A549 (cell line): Measurements from ENCODE around the gene C2orf72. TPM values are rescaled to one million over a fixed set of nuclear protein-coding genes. Genes with fewer than 3 reads are reported as not detected.
"Not testable (repeated sequence)": the region's sequence is repeated elsewhere in the genome, so short reads cannot be mapped to it uniquely, and the experiment has no call there.

Experiments
- ATAC-seq, 2 experiments: fragments of 200-7000 bp in 1 of 2; fragments of >200 bp in 1 of 2; cut with Nextera tagmentation in 1 of 2; cut with Tn5 transposase in 1 of 2; 3 replicates each; pipeline versions ENCODE4 v1.8.0 to v1.9.1; 2018 to 2020; ENCODE audit warnings: mild to moderate bottlenecking in 1 of 2, moderate library complexity in 1 of 2
- CTCF ChIA-PET: fragments of 300-600 bp; sonication (Branson Sonifier 250); formaldehyde crosslinking; extraction: SDS; loops from one replicate; lab custom pipeline; 2021; ENCODE audit warnings: antibody characterized with exemption, inconsistent platforms; lab: Yijun Ruan, JAX
- POLR2A ChIA-PET: fragments of 350-600 bp; formaldehyde crosslinking; extraction: SDS; loops from one replicate; lab custom pipeline; 2021; ENCODE audit warnings: antibody characterized with exemption, inconsistent platforms; lab: Yijun Ruan, JAX
- DNase-seq, 2 experiments: peaks; one replicate each; pipeline versions ENCODE4 v3.0.0 to v3.0.0-alpha.2; 2011 to 2016; ENCODE audit warnings: low read depth in 1 of 2, low spot score in 1 of 2
- FAIRE-seq: peaks from 2 replicates; lab custom pipeline; 2011; peaks lifted over from hg19 to GRCh38; lab: Jason Lieb, UNC
- H3K27ac ChIP-seq, 2 experiments: fragments of >200 bp; sonication (Bioruptor Twin); formaldehyde crosslinking; 3 replicates each; pipeline ENCODE4 v1.5.1; 2016 to 2017
- H3K4me1 ChIP-seq: fragments of >200 bp; sonication (Bioruptor Twin); formaldehyde crosslinking; 3 replicates; pipeline ENCODE4 v1.6.1; 2016
- H3K4me2 ChIP-seq: fragments of >200 bp; sonication (Bioruptor Twin); formaldehyde crosslinking; 3 replicates; pipeline ENCODE4 v1.6.1; 2016
- H3K4me3 ChIP-seq: fragments of >200 bp; sonication (Bioruptor Twin); formaldehyde crosslinking; 3 replicates; pipeline ENCODE4 v1.5.1; 2016
- H3K9me3 ChIP-seq: fragments of >200 bp; sonication (Bioruptor Twin); formaldehyde crosslinking; 3 replicates; pipeline ENCODE4 v1.6.1; 2016
- ATOH8 ChIP-seq: fragments of 250-450 bp; sonication (Bioruptor Pico); IDR thresholded peaks from 2 replicates; pipeline ENCODE4 v1.5.0; 2020; ENCODE audit warnings: low read depth, mild to moderate bottlenecking, moderate library complexity
- CBX2 ChIP-seq: fragments of 200-600 bp; sonication (generic); IDR thresholded peaks from 2 replicates; pipeline ENCODE4 v1.6.1; 2016; ENCODE audit warnings: low read depth, mild to moderate bottlenecking, borderline replicate concordance
- CHD2 ChIP-seq: fragments of 150-350 bp; IDR thresholded peaks from 2 replicates; pipeline ENCODE4 v1.6.1; 2014; ENCODE audit warnings: low read length; ENCODE audit not compliant: partially characterized antibody
- EHF ChIP-seq: fragments of 250-450 bp; sonication (Bioruptor Pico); IDR thresholded peaks from 2 replicates; pipeline ENCODE4 v1.5.0; 2020; ENCODE audit warnings: mild to moderate bottlenecking
- EP300 ChIP-seq, 2 experiments: fragments of >200 bp; sonication (Bioruptor Twin); formaldehyde crosslinking; IDR thresholded peaks; 2 replicates in 1 of 2; 3 replicates in 1 of 2; pipeline ENCODE4 v1.6.1; 2016 to 2017
- GATA3 ChIP-seq: IDR thresholded peaks from 2 replicates; pipeline ENCODE4 v1.6.1; 2012; ENCODE audit warnings: borderline replicate concordance
- HDAC2 ChIP-seq: fragments of 200-600 bp; sonication (generic); IDR thresholded peaks from 2 replicates; pipeline ENCODE4 v1.6.1; 2016
- HEYL ChIP-seq: fragments of 250-450 bp; sonication (Bioruptor Pico); IDR thresholded peaks from 2 replicates; pipeline ENCODE4 v1.8.0; 2021; ENCODE audit warnings: mild to moderate bottlenecking, moderate library complexity
- JUN ChIP-seq, 2 experiments: fragments of >200 bp; sonication (Bioruptor Twin); formaldehyde crosslinking; IDR thresholded peaks; 2 replicates in 1 of 2; 3 replicates in 1 of 2; pipeline ENCODE4 v1.6.1; 2016 to 2017
- JUNB ChIP-seq: fragments of >200 bp; sonication (Bioruptor Twin); formaldehyde crosslinking; IDR thresholded peaks from 2 replicates; pipeline ENCODE4 v1.6.1; 2016
- KDM1A ChIP-seq: fragments of 200-600 bp; sonication (generic); IDR thresholded peaks from 2 replicates; pipeline ENCODE4 v1.6.1; 2016; ENCODE audit warnings: low read depth, mild to moderate bottlenecking
- KDM5A ChIP-seq: fragments of 200-600 bp; sonication (generic); IDR thresholded peaks from 2 replicates; pipeline ENCODE4 v1.6.1; 2016; ENCODE audit warnings: antibody characterized with exemption, mild to moderate bottlenecking
- NR3C1 ChIP-seq: fragments of >200 bp; sonication (Bioruptor Twin); formaldehyde crosslinking; IDR thresholded peaks from 3 replicates; pipeline ENCODE4 v1.6.1; 2017
- PHF8 ChIP-seq: fragments of 200-600 bp; sonication (generic); IDR thresholded peaks from 2 replicates; pipeline ENCODE4 v1.6.1; 2016; ENCODE audit warnings: low read depth, mild to moderate bottlenecking, antibody characterized with exemption, moderate library complexity, borderline replicate concordance
- RARB ChIP-seq: fragments of 250-450 bp; sonication (Bioruptor Pico); IDR thresholded peaks from 2 replicates; pipeline ENCODE4 v1.8.0; 2021; ENCODE audit warnings: mild to moderate bottlenecking, moderate library complexity
- RCOR1 ChIP-seq: fragments of 150-350 bp; IDR thresholded peaks from 2 replicates; pipeline ENCODE4 v1.6.1; 2014; ENCODE audit warnings: antibody characterized with exemption, low read length, low read depth
- SMC3 ChIP-seq: fragments of >200 bp; sonication (Bioruptor Twin); formaldehyde crosslinking; IDR thresholded peaks from 3 replicates; pipeline ENCODE4 v1.6.1; 2018; ENCODE audit warnings: inconsistent platforms
- USF2 ChIP-seq: fragments of 450-650 bp; IDR thresholded peaks from 2 replicates; pipeline ENCODE4 v1.6.1; 2014; ENCODE audit warnings: antibody characterized with exemption
- ZNF302 ChIP-seq: fragments of 250-450 bp; sonication (Bioruptor Pico); IDR thresholded peaks from 2 replicates; pipeline ENCODE4 v1.9.0; 2021; ENCODE audit warnings: inconsistent platforms, mild to moderate bottlenecking, moderate library complexity
- ZSCAN20 ChIP-seq: fragments of 250-450 bp; sonication (Bioruptor Pico); IDR thresholded peaks from 2 replicates; pipeline ENCODE4 v1.8.0; 2022; ENCODE audit warnings: mild to moderate bottlenecking, moderate library complexity
- WGBS: methylation state at CpG from one replicate; pipeline ENCODE4 v1.1.6; 2017; ENCODE audit errors: missing lambda C conversion rate; 5-methylcytosine and 5-hydroxymethylcytosine counted together
- polyA plus RNA-seq, 4 experiments: library from polyadenylated mRNA; depleted of rRNA in 3 of 4; stranded (reverse); fragments of >200 nt; fragmentation: RNase III in 1 of 4; extraction: RNeasy Plus Mini Kit Qiagen cat#74134 plus additional on column Dnase treatment in 1 of 4; gene quantifications; 2 replicates in 3 of 4; 3 replicates in 1 of 4; pipeline ENCODE4 v1.2.3, GENCODE V29; 2011 to 2017
- TF ChIP-seq, protein P1 (sequence below): IDR thresholded peaks from 2 replicates; pipeline ENCODE4 v1.6.1; 2012; ENCODE audit warnings: low read depth, borderline replicate concordance

Gene C2orf72
- polyA plus RNA-seq, 2 of the 4 experiments (the other 2 are of a cell fraction): 4.9 to 7.4 TPM

- FAIRE-seq (no peak), DNase-seq (no peak), ATAC-seq (no peak)
- ChIA-PET POLR2A (no interaction called here), CTCF (interaction anchor here (1.3 kb wide), 1 partner anchor 10 kb away, joined by 7 read pairs; no protein-coding TSS in a partner anchor)
- 81% methylated on average over 3 of the region's 3 CpGs for WGBS
- peaks cover 27% of the 10 kb centered on the region for H3K4me1 ChIP-seq
- H3K4me2 ChIP-seq: no peak overlapping the region
- TF ChIP-seq PHF8: no peak
- TF ChIP-seq, protein P1, sequence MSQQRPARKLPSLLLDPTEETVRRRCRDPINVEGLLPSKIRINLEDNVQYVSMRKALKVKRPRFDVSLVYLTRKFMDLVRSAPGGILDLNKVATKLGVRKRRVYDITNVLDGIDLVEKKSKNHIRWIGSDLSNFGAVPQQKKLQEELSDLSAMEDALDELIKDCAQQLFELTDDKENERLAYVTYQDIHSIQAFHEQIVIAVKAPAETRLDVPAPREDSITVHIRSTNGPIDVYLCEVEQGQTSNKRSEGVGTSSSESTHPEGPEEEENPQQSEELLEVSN: no peak
- TF ChIP-seq HDAC2: no peak
- TF ChIP-seq KDM1A: no peak
- no peak for TF ChIP-seq JUNB
- TF ChIP-seq USF2: no peak
- TF ChIP-seq HEYL (CRISPR knock-in tag): no peak
- no peak for TF ChIP-seq RCOR1
- TF ChIP-seq RARB (CRISPR knock-in tag): no peak
- no peak for TF ChIP-seq GATA3
- TF ChIP-seq JUN (IDR thresholded peaks at IDR 0.05): no peak
- TF ChIP-seq ZSCAN20: no peak
- no peak for TF ChIP-seq EHF (CRISPR knock-in tag)
- H3K27ac ChIP-seq: no peak overlapping the region
- no peak overlapping the region for H3K4me3 ChIP-seq
- H3K9me3 ChIP-seq: no peaks in the 10 kb centered on the region
These were observed 25.5 kb downstream of the C2orf72 start for GRCh38 chr2:231062776-231063175.

DNA sequence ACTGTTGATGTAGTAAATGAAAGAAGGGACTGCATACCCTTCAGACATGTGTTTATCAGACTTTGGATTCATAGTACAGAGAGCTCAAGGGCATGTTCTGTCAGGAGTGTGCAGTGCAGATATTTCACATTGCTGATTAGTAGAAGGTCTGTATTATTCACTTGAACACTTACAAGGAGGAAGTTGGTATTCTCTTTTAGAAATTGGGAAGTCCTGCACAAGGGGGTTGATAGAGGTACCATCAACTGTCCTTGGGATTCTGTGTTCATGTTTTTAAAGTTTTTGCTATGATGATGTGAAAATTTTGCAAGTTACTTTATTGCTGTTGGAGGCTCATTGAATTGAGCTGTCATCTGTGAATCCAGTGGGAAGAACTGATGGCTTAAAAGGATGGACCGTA, 26.0 kb downstream of the C2orf72 start:
- Histone ChIP-seq H3K27ac (no peak overlapping the region), H3K9me3 (no peaks in the 10 kb centered on the region), H3K4me2 (no peak overlapping the region), H3K4me3 (no peak overlapping the region), H3K4me1 (peaks cover 27% of the 10 kb centered on the region)
- DNase-seq (no peak), FAIRE-seq (no peak), ATAC-seq (no peak)
- CTCF ChIA-PET: interaction anchor here (0.9 to 1.3 kb wide), 2 partner anchors 10 to 18 kb away, joined by 3 to 7 read pairs; no protein-coding TSS in a partner anchor
- 94% methylated on average over 1 of the region's 1 CpG for WGBS
- POLR2A ChIA-PET: no interaction called here
- TF ChIP-seq SMC3: no peak
- TF ChIP-seq NR3C1: no peak
- no peak for TF ChIP-seq EHF (CRISPR knock-in tag)
- no peak for TF ChIP-seq CHD2

- WGBS: 92% methylated on average over 1 of the region's 1 CpG
- Histone ChIP-seq H3K27ac (no peak overlapping the region), H3K9me3 (no peaks in the 10 kb centered on the region), H3K4me1 (peaks cover 23% of the 10 kb centered on the region), H3K4me2 (no peak overlapping the region), H3K4me3 (no peak overlapping the region)
- ChIA-PET POLR2A (no interaction called here), CTCF (interaction anchor here (1.6 to 2.0 kb wide), 2 partner anchors 9 to 13 kb away, joined by 6 to 7 read pairs; partner anchors contain the start of gene PSMD1)
- TF ChIP-seq ATOH8 (CRISPR knock-in tag): no peak
- TF ChIP-seq KDM5A: no peak
- no peak for TF ChIP-seq CBX2
- TF ChIP-seq ZNF302 (CRISPR knock-in tag): no peak
- TF ChIP-seq EP300 (IDR thresholded peaks at IDR 0.05): no peak
- ATAC-seq (no peak), DNase-seq (no peak), FAIRE-seq (no peak)
These were observed 28.6 kb downstream of the C2orf72 start for GRCh38 chr2:231065966-231066365.

- 93% methylated on average over 8 of the region's 8 CpGs for WGBS
- ChIA-PET POLR2A (interaction anchor here (1.6 kb wide), 1 partner anchor 384 kb away, joined by 11 read pairs; no protein-coding TSS in a partner anchor), CTCF (interaction anchor here (0.7 to 1.6 kb wide), 4 partner anchors 13 to 345 kb away, joined by 3 to 5 read pairs (median 4); no protein-coding TSS in a partner anchor)
- not testable (repeated sequence) for ATAC-seq, DNase-seq, H3K9me3 ChIP-seq, FAIRE-seq, H3K4me3 ChIP-seq
- Histone ChIP-seq H3K4me2 (peak overlapping the region; percentile 51; the same call in 2 of the 3 replicates), H3K27ac (peak overlapping the region in 1 of 2 experiments; percentile 74; a peak in 2 of 6 replicates), H3K4me1 (peaks cover 23% of the 10 kb centered on the region)
These were observed 30.2 kb downstream of the C2orf72 start for GRCh38 chr2:231067531-231067930.
